ENCODE measurements around the gene C10orf143. TPM values are rescaled to one million over a fixed set of nuclear protein-coding genes. Genes with fewer than 3 reads are reported as not detected.

Gene C10orf143
- polyA plus RNA-seq, 1 donor (not counting 4 experiments of a cell fraction or from before 2014, with no cell fraction given): 1.4 TPM

GRCh38 chr10:130022086-130022485 lies 88.5 kb downstream of the C10orf143 start:
- Histone ChIP-seq H3K4me3 (ENCODE audit: control insufficient read depth in 2 of 3, extremely low read depth in 1 of 3, insufficient read depth in 2 of 3, low read depth in 1 of 3, low read length in 3 of 3) (no peak overlapping the region), H3K4me2 (ENCODE audit: control insufficient read depth, extremely low read depth, insufficient read depth, low read depth, low read length) (no peak overlapping the region), H3K36me3 (ENCODE audit: control insufficient read depth in 2 of 2, extremely low read depth in 1 of 2, insufficient read depth in 2 of 2, low read length in 2 of 2) (no peaks in the 10 kb centered on the region), H3K9me1 (ENCODE audit: control insufficient read depth, extremely low read depth, insufficient read depth, low read length) (no peaks in the 10 kb centered on the region), H4K20me1 (ENCODE audit: control insufficient read depth, extremely low read depth, insufficient read depth, low read length) (no peaks in the 10 kb centered on the region), H3K27ac (ENCODE audit: control insufficient read depth, insufficient read depth, low read length) (no peak overlapping the region), H3K9ac (ENCODE audit: control insufficient read depth, extremely low read depth, insufficient read depth, low read length) (no peak overlapping the region), H2AFZ (ENCODE audit: control insufficient read depth, low read length) (no peak overlapping the region), H3K79me2 (ENCODE audit: control insufficient read depth, insufficient read depth, low read length) (no peaks in the 10 kb centered on the region), H3K27me3 (ENCODE audit: control insufficient read depth, extremely low read depth, insufficient read depth, low read length) (no peaks in the 10 kb centered on the region), H3K4me1 (ENCODE audit: control insufficient read depth, extremely low read depth, insufficient read depth, low read length) (no peaks in the 10 kb centered on the region), H3K9me3 (ENCODE audit: control insufficient read depth, low read depth, low read length) (peaks cover 5% of the 10 kb centered on the region)
- FAIRE-seq (no peak), DNase-seq (ENCODE audit: low read depth, low spot score) (no peak)
- dilution Hi-C loops (cut with MboI; ENCODE audit: extremely low pct_ligation_motif_present, low sequenced_read_pairs): no loop called here
- TF ChIP-seq EZH2 (IDR thresholded peaks at IDR 0.05; ENCODE audit: low read length) (no peak), CTCF (optimal IDR thresholded peaks at IDR 0.05 in 1 of 3, IDR thresholded peaks at IDR 0.05 in 1 of 3, conservative IDR thresholded peaks at IDR 0.05 in 1 of 3; ENCODE audit: extremely low read depth in 1 of 3, insufficient read depth in 2 of 3, low read length in 3 of 3) (no peak)

DNA sequence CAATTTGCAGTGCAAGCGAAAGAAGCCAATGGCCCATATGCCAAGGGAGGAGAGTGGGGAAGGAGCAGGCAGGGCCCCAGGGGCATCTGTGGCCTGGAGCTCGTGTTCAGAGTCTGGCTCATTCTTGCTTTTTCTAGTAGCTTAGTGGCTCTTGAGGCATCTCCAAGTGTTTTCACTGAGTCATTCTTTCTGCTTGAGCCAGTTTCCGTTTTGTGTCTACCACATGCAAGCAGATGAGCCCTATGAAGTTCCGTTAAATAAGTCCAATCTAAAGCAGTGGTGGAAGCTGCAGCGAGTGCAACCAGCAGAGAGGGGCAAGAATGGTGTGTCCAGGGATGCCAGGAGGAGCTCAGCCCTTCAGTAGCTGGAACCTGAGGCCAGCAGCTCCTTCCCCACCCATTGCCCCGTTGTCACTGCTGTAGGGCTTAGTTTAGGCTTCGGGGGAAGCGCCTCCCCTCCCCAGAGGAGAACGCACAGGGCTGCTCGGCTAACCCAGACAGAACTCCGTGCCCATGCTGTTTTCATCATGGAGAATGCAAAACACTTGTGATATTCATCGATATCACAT lies 89.2 kb downstream of the C10orf143 start:
- Histone ChIP-seq H3K4me1 (ENCODE audit: control insufficient read depth, extremely low read depth, insufficient read depth, low read length) (no peaks in the 10 kb centered on the region), H3K79me2 (ENCODE audit: control insufficient read depth, insufficient read depth, low read length) (no peaks in the 10 kb centered on the region), H3K9me3 (ENCODE audit: control insufficient read depth, low read depth, low read length) (peaks cover 5% of the 10 kb centered on the region), H3K9ac (ENCODE audit: control insufficient read depth, extremely low read depth, insufficient read depth, low read length) (no peak overlapping the region), H4K20me1 (ENCODE audit: control insufficient read depth, extremely low read depth, insufficient read depth, low read length) (no peaks in the 10 kb centered on the region), H3K27ac (ENCODE audit: control insufficient read depth, insufficient read depth, low read length) (no peak overlapping the region), H2AFZ (ENCODE audit: control insufficient read depth, low read length) (no peak overlapping the region), H3K4me3 (ENCODE audit: control insufficient read depth in 2 of 3, extremely low read depth in 1 of 3, insufficient read depth in 2 of 3, low read depth in 1 of 3, low read length in 3 of 3) (no peak overlapping the region), H3K36me3 (ENCODE audit: control insufficient read depth in 2 of 2, extremely low read depth in 1 of 2, insufficient read depth in 2 of 2, low read length in 2 of 2) (no peaks in the 10 kb centered on the region), H3K4me2 (ENCODE audit: control insufficient read depth, extremely low read depth, insufficient read depth, low read depth, low read length) (no peak overlapping the region), H3K9me1 (ENCODE audit: control insufficient read depth, extremely low read depth, insufficient read depth, low read length) (no peaks in the 10 kb centered on the region), H3K27me3 (ENCODE audit: control insufficient read depth, extremely low read depth, insufficient read depth, low read length) (no peaks in the 10 kb centered on the region)
- TF ChIP-seq EZH2 (IDR thresholded peaks at IDR 0.05; ENCODE audit: low read length) (no peak), CTCF (optimal IDR thresholded peaks at IDR 0.05 in 1 of 3, IDR thresholded peaks at IDR 0.05 in 1 of 3, conservative IDR thresholded peaks at IDR 0.05 in 1 of 3; ENCODE audit: extremely low read depth in 1 of 3, insufficient read depth in 2 of 3, low read length in 3 of 3) (no peak)
- dilution Hi-C loops (cut with MboI; ENCODE audit: extremely low pct_ligation_motif_present, low sequenced_read_pairs): no loop called here
- peak; percentile 41 for DNase-seq (ENCODE audit: low read depth, low spot score)
- no peak for FAIRE-seq
